HCT116 (cell line): ENCODE data around the gene ASNSD1.

Experiments
- CTCF ChIP-seq, 3 experiments: fragments of 200-600 bp in 1 of 3; sonication (generic) in 1 of 3; IDR thresholded peaks in 2 of 3; conservative IDR thresholded peaks in 1 of 3; 2 replicates each; pipeline ENCODE4 v1.5.1; 2012 to 2017; ENCODE audit warnings: low read depth in 2 of 3, low read length in 2 of 3, antibody characterized with exemption in 1 of 3, borderline replicate concordance in 1 of 3, control low read depth in 1 of 3, mild to moderate bottlenecking in 1 of 3, mixed read lengths in 1 of 3, mixed run types in 1 of 3, moderate library complexity in 1 of 3; ENCODE audit not compliant: insufficient read depth in 1 of 3
- EGR1 ChIP-seq: IDR thresholded peaks from 2 replicates; pipeline ENCODE4 v1.6.1; 2012; ENCODE audit warnings: low read depth
- POLR2A ChIP-seq: IDR thresholded peaks from 2 replicates; pipeline ENCODE4 v1.7.0; 2011; ENCODE audit warnings: borderline replicate concordance; ENCODE audit not compliant: insufficient read depth, insufficient read length; ENCODE audit errors: extremely low read depth
- POLR2AphosphoS5 ChIP-seq: IDR thresholded peaks from 2 replicates; pipeline ENCODE4 v1.6.1; 2011; ENCODE audit warnings: mild to moderate bottlenecking, low read depth, low read length, moderate library complexity
- YY1 ChIP-seq: IDR thresholded peaks from 2 replicates; pipeline ENCODE4 v1.6.1; 2011; ENCODE audit warnings: low read length, low read depth, moderate library complexity, mild to moderate bottlenecking; ENCODE audit not compliant: insufficient replicate concordance; ENCODE audit errors: extremely low read depth
- ZNF274 ChIP-seq: fragments of 200-500 bp; sonication (Bioruptor generic); IDR thresholded peaks from 2 replicates; pipeline ENCODE4 v1.6.1; 2014; ENCODE audit warnings: mild to moderate bottlenecking, low read depth, low read length, inconsistent platforms

DNA sequence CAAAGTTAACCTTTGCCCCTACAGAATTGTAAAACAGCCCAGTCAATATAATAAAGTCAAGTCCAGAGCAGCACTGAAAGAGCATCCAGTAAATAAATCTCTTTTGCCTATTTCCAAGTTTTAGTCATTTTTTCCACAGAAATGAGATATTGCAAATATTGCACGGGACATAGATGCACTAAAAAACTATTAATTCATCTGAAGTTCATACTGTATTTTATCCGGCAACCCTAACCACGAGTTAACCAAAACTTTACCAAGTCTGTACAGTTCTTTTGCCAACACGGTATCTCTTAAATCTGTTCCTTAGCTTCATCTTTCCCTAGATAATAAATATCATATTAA lies 484 bp upstream of the ASNSD1 start:
- TF ChIP-seq EGR1 (no peak), POLR2AphosphoS5 (no peak), CTCF (IDR thresholded peaks at IDR 0.05 in 2 of 3, conservative IDR thresholded peaks at IDR 0.05 in 1 of 3; ENCODE audit: borderline replicate concordance in 1 of 3, insufficient read depth in 1 of 3, low read depth in 2 of 3, low read length in 2 of 3) (no peak), ZNF274 (no peak), YY1 (no peak), POLR2A (no peak)
